K562 (cell line): ENCODE results near the gene LMO7. TPM values are rescaled to one million over a fixed set of nuclear protein-coding genes. Genes with fewer than 3 reads are reported as not detected.

ENCODE experiments used
- ATAC-seq: fragments of 200-7000 bp; cut with Tn5 transposase; 3 replicates; pipeline ENCODE4 v1.9.1; 2020; ENCODE audit warnings: moderate library complexity
- BruUV-seq: library from RNA; stranded (reverse); fragments of 400-500 nt; replicated peaks from 2 replicates; lab custom pipeline; 2021; lab: Mats Ljungman, UMichigan
- CTCF ChIA-PET: fragments of 300-600 bp; formaldehyde crosslinking; extraction: SDS; loops from one replicate; lab custom pipeline; 2021; ENCODE audit warnings: low intra/inter-chr PET ratio; lab: Yijun Ruan, JAX
- POLR2A ChIA-PET: fragments of 300-600, 350-650 bp; sonication (Branson Sonifier 250); formaldehyde crosslinking; extraction: SDS; loops from one replicate; lab custom pipeline; 2021; ENCODE audit warnings: antibody characterized with exemption, inconsistent platforms; lab: Yijun Ruan, JAX
- DNase-seq, 4 experiments: peaks; one replicate each; pipeline versions ENCODE4 v3.0.0 to v3.0.0-alpha.2; 2011 to 2018; ENCODE audit warnings: low spot score in 3 of 4, mixed read lengths in 3 of 4; ENCODE audit errors: extremely low read depth in 1 of 4
- FAIRE-seq: peaks from 2 replicates; lab custom pipeline; 2011; peaks lifted over from hg19 to GRCh38; lab: Jason Lieb, UNC
- H2AFZ ChIP-seq: 2 replicates; pipeline ENCODE4 v1.6.0; 2011; ENCODE audit warnings: low read depth, low read length, control low read depth, inconsistent platforms
- H3K27ac ChIP-seq: fragments of 200-600 bp; 3 replicates; pipeline ENCODE4 v1.8.0; 2011; ENCODE audit warnings: low read depth, mild to moderate bottlenecking, control low read depth, inconsistent platforms, low read length, moderate library complexity, mixed read lengths; ENCODE audit errors: extremely low read depth
- H3K27me3 ChIP-seq, 2 experiments: fragments of 300-600 bp in 1 of 2; 2 replicates in 1 of 2; 3 replicates in 1 of 2; pipeline versions ENCODE4 v1.6.0 to v1.8.0; 2011; ENCODE audit warnings: inconsistent platforms in 2 of 2, low read length in 2 of 2, mild to moderate bottlenecking in 1 of 2, mixed read lengths in 1 of 2, moderate library complexity in 1 of 2; ENCODE audit not compliant: control insufficient read depth in 2 of 2, insufficient read depth in 2 of 2
- H3K36me3 ChIP-seq: fragments of 300-600 bp; 3 replicates; pipeline ENCODE4 v1.8.0; 2011; ENCODE audit warnings: mild to moderate bottlenecking, low read length, inconsistent platforms; ENCODE audit not compliant: control insufficient read depth, insufficient read depth
- H3K4me1 ChIP-seq, 2 experiments: fragments of 200-600 bp in 1 of 2; replicated peaks in 1 of 2; 2 replicates in 1 of 2; 3 replicates in 1 of 2; pipeline versions ENCODE4 v1.5.1 to v1.8.0; 2011; ENCODE audit warnings: inconsistent platforms in 2 of 2, low read length in 2 of 2, mild to moderate bottlenecking in 1 of 2, mixed read lengths in 1 of 2, moderate library complexity in 1 of 2; ENCODE audit not compliant: control insufficient read depth in 2 of 2, insufficient read depth in 2 of 2
- H3K4me2 ChIP-seq: 2 replicates; pipeline ENCODE4 v1.6.1; 2011; ENCODE audit warnings: low read length, control low read depth, inconsistent platforms, mixed read lengths; ENCODE audit not compliant: insufficient read depth
- H3K4me3 ChIP-seq: fragments of 200-600 bp; sonication (generic), shearing (Covaris generic); 2 replicates; pipeline ENCODE4 v1.5.1; 2016; ENCODE audit warnings: control low read depth, inconsistent platforms
- H3K79me2 ChIP-seq: fragments of 200-600 bp; 3 replicates; pipeline ENCODE4 v1.8.0; 2011; ENCODE audit warnings: low read length, inconsistent platforms; ENCODE audit not compliant: control insufficient read depth, insufficient read depth
- H3K9ac ChIP-seq, 2 experiments: 2 replicates each; pipeline versions ENCODE4 v1.6.0 to v1.6.1; 2011; ENCODE audit warnings: low read depth in 2 of 2, low read length in 2 of 2, control low read depth in 1 of 2, inconsistent platforms in 1 of 2, mild to moderate bottlenecking in 1 of 2, mixed read lengths in 1 of 2; ENCODE audit not compliant: insufficient read depth in 1 of 2
- H3K9me1 ChIP-seq: one replicate; pipeline ENCODE4 v1.6.0; 2011; ENCODE audit warnings: inconsistent platforms, mild to moderate bottlenecking, low read length, moderate library complexity; ENCODE audit not compliant: control insufficient read depth, insufficient read depth
- H3K9me3 ChIP-seq: replicated peaks from 2 replicates; pipeline ENCODE4 v1.5.1; 2011; ENCODE audit warnings: low read depth, low read length, inconsistent platforms; ENCODE audit not compliant: control insufficient read depth, insufficient read depth
- H4K20me1 ChIP-seq: replicated peaks from 2 replicates; pipeline ENCODE4 v1.6.1; 2011; ENCODE audit warnings: low read length, inconsistent platforms, mixed read lengths; ENCODE audit not compliant: control insufficient read depth, insufficient read depth
- CBFA2T3 ChIP-seq: fragments of 450-650 bp; IDR thresholded peaks from 2 replicates; pipeline ENCODE4 v1.6.1; 2017
- CREB3 ChIP-seq: fragments of 450-650 bp; conservative IDR thresholded peaks from 2 replicates; pipeline ENCODE4 v1.6.1; 2016; ENCODE audit warnings: missing genetic modification characterization, low read depth, mild to moderate bottlenecking, missing compliant biosample characterization, moderate library complexity
- CUX1 ChIP-seq: fragments of 200-800 bp; sonication (Bioruptor generic); IDR thresholded peaks from 2 replicates; pipeline ENCODE4 v1.6.1; 2016; ENCODE audit warnings: missing genetic modification characterization, missing compliant biosample characterization
- HLTF ChIP-seq: fragments of 450-650 bp; IDR thresholded peaks from 2 replicates; pipeline ENCODE4 v1.6.1; 2016
- HOXB6 ChIP-seq: fragments of 250-450 bp; sonication (Bioruptor Pico); IDR thresholded peaks from 2 replicates; pipeline ENCODE4 v1.5.1; 2022; ENCODE audit warnings: mild to moderate bottlenecking, borderline replicate concordance
- MNT ChIP-seq, 2 experiments: fragments of 450-650 bp; conservative IDR thresholded peaks; 2 replicates each; pipeline ENCODE4 v1.6.1; 2017; ENCODE audit warnings: mild to moderate bottlenecking in 2 of 2, moderate library complexity in 2 of 2
- NR0B1 ChIP-seq: fragments of 450-650 bp; IDR thresholded peaks from one replicate; pipeline ENCODE4 v1.6.1; 2018; ENCODE audit warnings: mild to moderate bottlenecking, moderate library complexity; ENCODE audit not compliant: partially characterized antibody
- SREBF2 ChIP-seq: sonication (generic); formaldehyde crosslinking; IDR thresholded peaks from 2 replicates; pipeline ENCODE4 v1.4.0; 2020; ENCODE audit warnings: mild to moderate bottlenecking, missing genetic modification reagents
- TRIM25 ChIP-seq: fragments of 450-650 bp; IDR thresholded peaks from 2 replicates; pipeline ENCODE4 v1.7.0; 2016; ENCODE audit warnings: borderline replicate concordance
- ZBTB8A ChIP-seq: fragments of 450-650 bp; IDR thresholded peaks from 2 replicates; pipeline ENCODE4 v1.6.1; 2018; ENCODE audit warnings: mild to moderate bottlenecking, moderate library complexity; ENCODE audit not compliant: partially characterized antibody
- ZFPM2 ChIP-seq: fragments of 250-450 bp; sonication (Bioruptor Pico); IDR thresholded peaks from 2 replicates; pipeline ENCODE4 v1.5.1; 2022; ENCODE audit warnings: mild to moderate bottlenecking
- ZNF695 ChIP-seq: fragments of 450-650 bp; formaldehyde crosslinking; IDR thresholded peaks from 2 replicates; pipeline ENCODE4 v1.4.0; 2020; ENCODE audit warnings: mild to moderate bottlenecking, moderate library complexity
- WGBS: fragments of 100-300 bp; shearing (Covaris generic); methylation state at CpG from one replicate; pipeline ENCODE4 v1.1.6; 2016; ENCODE audit warnings: low coverage, mixed read lengths; ENCODE audit not compliant: insufficient coverage; ENCODE audit errors: missing lambda C conversion rate; 5-methylcytosine and 5-hydroxymethylcytosine counted together
- in situ Hi-C: fragments of 300-500 bp; cut with MboI; formaldehyde crosslinking; loops from 4 replicates; pipeline ENCODE4 v1.15.0; 2018; ENCODE audit warnings: inconsistent platforms, mixed read lengths
- intact Hi-C: fragments of 100-400 bp; cut with micrococcal nuclease; formaldehyde crosslinking; loops from 2 replicates; pipeline ENCODE4 v1.14.2; 2022
- polyA plus RNA-seq, 8 experiments: library from polyadenylated mRNA; depleted of rRNA in 4 of 8; stranded (reverse) in 5 of 8; unstranded in 3 of 8; fragments of >200 nt; fragmentation: Nextera tagmentation in 2 of 8; fragmentation: Illumina TruSeq in 1 of 8; extraction: Ambion mirVana in 2 of 8; extraction: Trizol in 1 of 8; gene quantifications; 2 replicates each; pipeline versions ENCODE4 v1.2.1 to v1.2.3, GENCODE V29; 2011 to 2014; ENCODE audit warnings: inconsistent platforms in 1 of 8, missing spikeins in 1 of 8
- total RNA-seq, 7 experiments: library from RNA; depleted of rRNA in 6 of 7; stranded (reverse); fragments of >200 nt in 6 of 7; fragmentation: Illumina TruSeq in 2 of 7; extraction: Trizol in 2 of 7; gene quantifications; 2 replicates each; pipeline versions ENCODE4 v1.2.1 to v1.2.3, GENCODE V29; 2011 to 2021; ENCODE audit warnings: low replicate concordance in 1 of 7

The LMO7 gene
- total and polyA plus RNA-seq, 9 of the 15 experiments (the other 6 are each of a cell fraction or from before 2014, with no cell fraction given): 0.42 to 4.3 (median 1.7) TPM

- no peaks in the 10 kb centered on the region for H4K20me1 ChIP-seq
- no peak overlapping the region for H3K9ac ChIP-seq
- H3K9me3 ChIP-seq: no peaks in the 10 kb centered on the region
- H3K27me3 ChIP-seq: no peaks in the 10 kb centered on the region
- no peak for ATAC-seq
- ChIA-PET POLR2A (interaction anchor here (0.9 kb wide), 1 partner anchor 15 kb away, joined by 4 read pairs; no protein-coding TSS in a partner anchor), CTCF (no interaction called here)
- H3K9me1 ChIP-seq: no peaks in the 10 kb centered on the region
- peaks cover 0 to 15% of the 10 kb centered on the region in 2 experiments; a peak in 2 of 5 replicates for H3K4me1 ChIP-seq
- no peak overlapping the region for H3K27ac ChIP-seq
- H3K4me3 ChIP-seq: no peak overlapping the region
- no peaks in the 10 kb centered on the region for H3K79me2 ChIP-seq
- WGBS: 0% methylated on average over 2 of the region's 2 CpGs
- intact Hi-C loops: no loop called here
- in situ Hi-C loops: no loop called here
- no peak overlapping the region for H3K4me2 ChIP-seq
- no peaks in the 10 kb centered on the region for H3K36me3 ChIP-seq
- H2AFZ ChIP-seq: no peak overlapping the region
- BruUV-seq: no TSS peak
- no peak for DNase-seq
- FAIRE-seq: no peak
- TF ChIP-seq CUX1 (CRISPR knock-in tag) (no peak), CREB3 (tag) (no peak), ZBTB8A (no peak), TRIM25 (no peak), NR0B1 (no peak), MNT (conservative IDR thresholded peaks at IDR 0.05) (no peak), ZFPM2 (no peak), SREBF2 (CRISPR knock-in tag) (no peak), HLTF (no peak), CBFA2T3 (no peak), ZNF695 (CRISPR knock-in tag) (no peak), HOXB6 (no peak)
Measured at GRCh38 chr13:75633285-75633684, 2.8 kb upstream of the LMO7 start.
